GM21447 (cell line): ENCODE results near the gene SSC5D.
"Not testable (repeated sequence)": the region's sequence is repeated elsewhere in the genome, so short reads cannot be mapped to it uniquely, and the experiment has no call there.

ENCODE experiments used
- ATAC-seq: cut with Tn5 transposase; IDR thresholded peaks from one replicate; pipeline ENCODE4 v1.9.1; 2021; ENCODE audit not compliant: unreplicated experiment

The SSC5D gene

GRCh38 chr19:55487924-55488687, at the start of gene SSC5D:
SSC5D (plus strand) TSS chr19:55488436; CDS start chr19:55488590, 154 bp downstream.
- no peak for ATAC-seq

GRCh38 chr19:55439052-55439451, 49.2 kb upstream of the SSC5D start:
- ATAC-seq = no peak

GRCh38 chr19:55440411-55441105, 47.7 kb upstream of the SSC5D start:
- ATAC-seq = no peak

GRCh38 chr19:55441319-55441691, 46.9 kb upstream of the SSC5D start:
- no peak for ATAC-seq

GRCh38 chr19:55441692-55442321, 46.4 kb upstream of the SSC5D start:
- ATAC-seq = no peak

GRCh38 chr19:55442372-55442961, 45.8 kb upstream of the SSC5D start:
- no peak for ATAC-seq

- no peak for ATAC-seq
These were observed 45.0 kb upstream of the SSC5D start, which contains the start of gene SHISA7 for GRCh38 chr19:55443045-55443823. SHISA7 (minus strand) TSS chr19:55443300; CDS start chr19:55442863, 437 bp downstream.

- no peak for ATAC-seq
These were observed 44.3 kb upstream of the SSC5D start for GRCh38 chr19:55443824-55444480.

- no peak for ATAC-seq
These were observed 43.6 kb upstream of the SSC5D start for GRCh38 chr19:55444646-55445045.

GRCh38 chr19:55446060-55446459, 42.2 kb upstream of the SSC5D start:
- ATAC-seq = no peak

- ATAC-seq = no peak
These were observed 40.6 kb upstream of the SSC5D start for GRCh38 chr19:55447421-55448174.

- ATAC-seq = not testable (repeated sequence)
These were observed 40.1 kb upstream of the SSC5D start for GRCh38 chr19:55448175-55448490.

GRCh38 chr19:55449469-55449868, 38.8 kb upstream of the SSC5D start:
- ATAC-seq = no peak

- ATAC-seq = no peak
These were observed 36.9 kb upstream of the SSC5D start for GRCh38 chr19:55451163-55451964.

- no peak for ATAC-seq
These were observed 36.1 kb upstream of the SSC5D start for GRCh38 chr19:55451965-55452748.

- no peak for ATAC-seq
These were observed 35.4 kb upstream of the SSC5D start for GRCh38 chr19:55452749-55453346.

GRCh38 chr19:55453511-55454260, 34.5 kb upstream of the SSC5D start:
- no peak for ATAC-seq
